Stimulated activated CD4-positive, alpha-beta T cell treated with anti-CD3 and anti-CD28 coated beads, Interleukin-1b, Interleukin-23, amount 100 ng/mL, for 1 hour (primary cell): Measurements from ENCODE around the gene CTNNA1.
"Not testable (repeated sequence)": the region's sequence is repeated elsewhere in the genome, so short reads cannot be mapped to it uniquely, and the experiment has no call there.

Experiments used
- DNase-seq, 2 donors: peaks; one replicate each; pipeline ENCODE4 v3.0.0-alpha.2; 2020; ENCODE audit warnings: low read depth in 2 of 2

Gene CTNNA1

GRCh38 chr5:138752951-138753793 lies at the start of gene CTNNA1:
CTNNA1 (plus strand) TSS chr5:138753425; CDS start chr5:138781925, 28,500 bp downstream.
- peak; percentile 14 to 30 for DNase-seq

- DNase-seq, result not testable (repeated sequence)
Observed at GRCh38 chr5:138703777-138704176, 49.4 kb upstream of the CTNNA1 start.

GRCh38 chr5:138705007-138705406 lies 48.2 kb upstream of the CTNNA1 start:
- DNase-seq, result no peak

GRCh38 chr5:138705567-138705966 lies 47.7 kb upstream of the CTNNA1 start:
- no peak for DNase-seq

GRCh38 chr5:138706655-138707480 lies 46.4 kb upstream of the CTNNA1 start:
- DNase-seq, result no peak

- DNase-seq, result no peak
Observed at GRCh38 chr5:138708791-138709190, 44.4 kb upstream of the CTNNA1 start.

- no peak for DNase-seq
Observed at GRCh38 chr5:138709202-138709601, 44.0 kb upstream of the CTNNA1 start.

- no peak for DNase-seq
Observed at GRCh38 chr5:138711087-138711486, 42.1 kb upstream of the CTNNA1 start.

GRCh38 chr5:138711811-138712210 lies 41.4 kb upstream of the CTNNA1 start:
- DNase-seq, result no peak

- no peak for DNase-seq
Observed at GRCh38 chr5:138712324-138712723, 40.9 kb upstream of the CTNNA1 start.

GRCh38 chr5:138712791-138713190 lies 40.4 kb upstream of the CTNNA1 start:
- DNase-seq, result no peak

GRCh38 chr5:138713247-138713646 lies 40.0 kb upstream of the CTNNA1 start:
- no peak for DNase-seq

- DNase-seq, result no peak
Observed at GRCh38 chr5:138714694-138715093, 38.5 kb upstream of the CTNNA1 start.

- not testable (repeated sequence) for DNase-seq
Observed at GRCh38 chr5:138715931-138716432, 37.2 kb upstream of the CTNNA1 start.

- DNase-seq, result no peak
Observed at GRCh38 chr5:138716456-138716924, 36.7 kb upstream of the CTNNA1 start.

- DNase-seq, result no peak
Observed at GRCh38 chr5:138717399-138717798, 35.8 kb upstream of the CTNNA1 start.

GRCh38 chr5:138719811-138720210 lies 33.4 kb upstream of the CTNNA1 start:
- DNase-seq, result no peak

- no peak for DNase-seq
Observed at GRCh38 chr5:138720840-138721239, 32.4 kb upstream of the CTNNA1 start.

- DNase-seq, result no peak
Observed at GRCh38 chr5:138721979-138722378, 31.2 kb upstream of the CTNNA1 start.

- DNase-seq, result no peak
Observed at GRCh38 chr5:138722544-138723177, 30.6 kb upstream of the CTNNA1 start.

- no peak for DNase-seq
Observed at GRCh38 chr5:138724470-138725146, 28.6 kb upstream of the CTNNA1 start.
